Activated B cell treated with CpG ODN at 0.5 μM for 24 hours (primary cell): ENCODE results near the gene DLGAP4. TPM values are rescaled to one million over a fixed set of nuclear protein-coding genes. Genes with fewer than 3 reads are reported as not detected.

Experiments used
- ATAC-seq: fragments of 200-7000 bp; cut with Tn5 transposase; one replicate; pipeline ENCODE4 v1.10.0; 2021; ENCODE audit warnings: low read depth, mild to moderate bottlenecking, moderate library complexity
- CTCF ChIA-PET: fragments of 350-600 bp; sonication (Branson Sonifier 250); formaldehyde crosslinking; loops from one replicate; lab custom pipeline; 2021; ENCODE audit warnings: antibody characterized with exemption; lab: Charles Lee
- POLR2A ChIA-PET: fragments of 350-600 bp; sonication (Branson Sonifier 250); formaldehyde crosslinking; loops from one replicate; lab custom pipeline; 2021; ENCODE audit warnings: antibody characterized with exemption; lab: Charles Lee
- DNase-seq: peaks from one replicate; pipeline ENCODE4 v3.0.0; 2022
- H3K27ac Mint-ChIP-seq: one replicate; pipeline ENCODE4 v1.8.0; 2020; ENCODE audit warnings: mixed read lengths
- H3K27me3 Mint-ChIP-seq: one replicate; pipeline ENCODE4 v1.8.0; 2021; ENCODE audit warnings: mixed read lengths
- H3K36me3 Mint-ChIP-seq: one replicate; pipeline ENCODE4 v1.8.0; 2021; ENCODE audit warnings: low read depth, mixed read lengths
- H3K4me1 Mint-ChIP-seq: one replicate; pipeline ENCODE4 v1.8.0; 2021; ENCODE audit warnings: mixed read lengths
- H3K4me3 Mint-ChIP-seq: one replicate; pipeline ENCODE4 v1.8.0; 2020; ENCODE audit warnings: mild to moderate bottlenecking, mixed read lengths
- H3K9me3 Mint-ChIP-seq: one replicate; pipeline ENCODE4 v1.8.0; 2020; ENCODE audit warnings: mixed read lengths
- CTCF ChIP-seq: fragments of 200-600 bp; IDR thresholded peaks from one replicate; pipeline ENCODE4 v1.8.0; 2022; ENCODE audit warnings: antibody characterized with exemption, mild to moderate bottlenecking
- intact Hi-C: fragments of 100-400 bp; cut with micrococcal nuclease; formaldehyde crosslinking; loops from one replicate; pipeline ENCODE4 v1.15.1; 2024
- total RNA-seq: library from RNA; stranded (reverse); gene quantifications from 2 replicates; pipeline ENCODE4 v1.2.3, GENCODE V29; 2022

The DLGAP4 gene
- total RNA-seq, 1 donor from 2014 or later, result 38.7 TPM

DNA sequence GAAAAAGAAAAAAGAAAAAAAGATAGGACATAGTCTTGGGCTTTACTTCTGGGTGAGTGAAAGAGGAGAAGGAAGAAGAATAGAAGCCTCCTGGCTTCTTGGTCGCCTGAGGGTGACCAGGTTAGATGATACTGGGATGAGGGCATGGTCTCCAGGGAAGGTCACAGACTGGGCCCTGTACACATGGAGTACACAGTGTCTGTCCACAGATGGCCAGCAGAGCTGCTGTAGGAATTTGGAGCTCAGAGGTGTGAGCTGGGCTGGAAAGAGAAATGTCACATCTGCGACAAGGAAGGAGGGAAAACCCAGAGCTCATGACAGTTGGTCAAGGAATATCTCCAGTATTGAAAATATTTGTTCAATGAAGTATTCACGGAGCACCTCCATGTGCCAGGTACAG is 56.1 kb downstream of the DLGAP4 start:
- DNase-seq (no peak), ATAC-seq (no peak)
- Mint-ChIP-seq H3K9me3 (no peaks in the 10 kb centered on the region), H3K4me3 (no peak overlapping the region), H3K4me1 (no peaks in the 10 kb centered on the region), H3K27ac (no peak overlapping the region), H3K27me3 (peaks cover 17% of the 10 kb centered on the region), H3K36me3 (no peaks in the 10 kb centered on the region)
- TF ChIP-seq CTCF, result no peak
- ChIA-PET POLR2A (interaction anchor here (0.7 kb wide), 1 partner anchor 14 kb away, joined by 7 read pairs; no protein-coding TSS in a partner anchor), CTCF (no interaction called here)
- intact Hi-C loops, result no loop called here

DNA sequence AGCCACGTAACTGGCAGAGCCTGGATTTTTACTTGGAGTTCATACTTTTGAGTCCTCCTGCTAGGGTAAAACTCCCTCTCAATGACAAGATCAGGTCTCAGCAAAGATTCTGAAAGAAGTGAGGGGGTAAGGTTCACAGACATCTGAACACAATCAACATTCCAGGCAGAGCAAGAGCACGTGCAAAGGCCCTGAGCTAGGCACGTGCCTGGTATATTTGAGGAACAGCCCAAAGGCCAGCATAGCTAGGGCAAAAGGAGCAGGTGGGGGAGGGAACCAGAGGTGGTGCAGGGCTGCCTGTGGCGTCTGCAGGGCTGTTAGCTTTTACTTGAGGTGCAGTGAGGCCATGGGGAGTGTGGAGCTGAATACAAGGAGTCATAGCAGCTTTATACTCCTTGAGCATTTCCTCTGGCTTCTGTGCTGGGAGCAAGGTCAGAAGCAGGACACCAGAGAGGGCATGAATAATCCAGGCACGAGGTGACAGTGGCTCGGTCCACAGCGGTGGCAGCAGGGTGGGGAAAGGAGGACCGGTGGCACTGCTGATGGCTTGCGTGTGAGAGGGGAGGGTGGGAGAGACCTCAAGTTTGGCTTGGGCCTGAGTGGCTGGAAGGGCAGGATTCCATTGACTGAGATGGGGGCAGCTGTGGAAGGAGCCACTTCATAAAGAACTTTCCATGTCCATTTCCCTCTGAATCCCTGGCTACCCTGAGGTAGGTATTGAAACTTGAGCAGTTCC is 57.0 kb downstream of the DLGAP4 start:
- no peak overlapping the region for H3K4me3 Mint-ChIP-seq
- intact Hi-C loops, result no loop called here
- H3K27ac Mint-ChIP-seq, result no peak overlapping the region
- peaks cover 14% of the 10 kb centered on the region for H3K27me3 Mint-ChIP-seq
- TF ChIP-seq CTCF, result no peak
- ChIA-PET CTCF (no interaction called here), POLR2A (no interaction called here)
- DNase-seq (no peak), ATAC-seq (no peak)
- H3K4me1 Mint-ChIP-seq, result no peaks in the 10 kb centered on the region
- H3K36me3 Mint-ChIP-seq, result no peaks in the 10 kb centered on the region
- no peaks in the 10 kb centered on the region for H3K9me3 Mint-ChIP-seq

DNA sequence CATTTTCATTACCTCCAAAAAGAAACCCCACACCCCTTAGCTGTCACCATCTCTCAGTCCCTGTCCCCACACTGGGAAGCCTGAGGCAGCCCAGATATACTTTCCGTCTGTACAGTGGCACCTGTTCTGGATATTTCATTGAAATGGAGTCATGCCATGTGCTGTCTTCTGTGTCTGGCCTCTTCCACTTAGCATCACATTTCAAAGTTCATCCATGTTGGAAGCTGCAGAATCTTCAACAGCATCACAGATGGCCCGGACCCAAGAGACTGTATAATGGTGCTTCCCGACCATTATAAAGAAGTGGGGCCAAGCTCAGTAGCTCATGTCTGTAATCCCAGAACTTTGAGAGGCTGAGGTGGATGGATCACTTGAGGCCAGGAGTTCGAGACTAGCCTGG is 58.4 kb downstream of the DLGAP4 start:
- ATAC-seq, result no peak
- ChIA-PET CTCF (no interaction called here), POLR2A (no interaction called here)
- intact Hi-C loops, result no loop called here
- Mint-ChIP-seq H3K9me3 (no peaks in the 10 kb centered on the region), H3K36me3 (no peaks in the 10 kb centered on the region), H3K27me3 (peaks cover 13% of the 10 kb centered on the region), H3K4me1 (no peaks in the 10 kb centered on the region), H3K4me3 (no peak overlapping the region), H3K27ac (no peak overlapping the region)
- no peak for TF ChIP-seq CTCF
- no peak for DNase-seq

DNA sequence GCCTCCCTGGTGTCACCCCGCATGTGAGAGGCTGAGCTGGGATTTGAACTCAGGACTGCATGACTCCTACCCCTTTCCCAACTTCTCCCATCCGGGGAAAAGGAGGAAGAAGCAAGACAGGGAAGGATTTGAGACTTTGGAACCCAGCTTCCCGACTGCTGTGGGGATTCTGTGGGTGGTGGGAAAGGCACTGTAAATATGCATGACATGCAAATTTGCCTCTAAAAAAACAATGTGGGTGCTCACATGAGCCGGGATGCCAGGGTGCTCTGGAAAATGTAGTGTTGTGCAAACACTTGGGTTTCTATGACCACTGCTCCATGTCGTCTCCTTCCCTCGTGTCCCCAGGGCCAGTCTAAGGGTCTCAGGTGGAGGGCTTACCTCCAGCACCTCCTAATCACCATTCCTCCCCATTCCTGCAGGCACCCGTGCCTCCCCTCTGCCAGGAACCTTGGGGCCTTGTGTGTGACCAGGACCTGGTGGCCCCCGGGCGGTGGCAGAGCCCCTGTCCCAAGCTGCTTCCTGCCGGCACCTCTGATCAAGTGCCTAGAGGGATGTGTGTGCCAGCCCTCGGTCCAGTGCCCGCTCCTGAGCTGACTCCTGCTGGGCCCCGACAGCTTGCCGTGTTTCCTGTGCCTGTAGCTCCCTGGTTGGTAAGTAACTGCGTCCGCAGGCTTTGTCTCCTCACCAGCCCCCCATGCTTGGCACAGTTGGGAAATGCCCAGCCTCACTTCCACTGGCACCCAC is 60.7 kb downstream of the DLGAP4 start:
- DNase-seq, result no peak
- H3K4me3 Mint-ChIP-seq, result no peak overlapping the region
- ATAC-seq, result no peak
- ChIA-PET POLR2A (no interaction called here), CTCF (no interaction called here)
- H3K9me3 Mint-ChIP-seq, result no peaks in the 10 kb centered on the region
- peaks cover 17% of the 10 kb centered on the region for H3K27me3 Mint-ChIP-seq
- no peak for TF ChIP-seq CTCF
- intact Hi-C loops, result no loop called here
- H3K4me1 Mint-ChIP-seq, result no peaks in the 10 kb centered on the region
- H3K27ac Mint-ChIP-seq, result no peak overlapping the region
- no peaks in the 10 kb centered on the region for H3K36me3 Mint-ChIP-seq

- intact Hi-C loops, result no loop called here
- Mint-ChIP-seq H3K9me3 (no peaks in the 10 kb centered on the region), H3K27ac (no peak overlapping the region), H3K4me1 (no peaks in the 10 kb centered on the region), H3K36me3 (no peaks in the 10 kb centered on the region), H3K4me3 (no peak overlapping the region), H3K27me3 (peaks cover 17% of the 10 kb centered on the region)
- CTCF ChIA-PET, result no interaction called here
- no peak for ATAC-seq
- POLR2A ChIA-PET, result no interaction called here
- no peak for TF ChIP-seq CTCF
- no peak for DNase-seq
Measured at GRCh38 chr20:36367370-36367745, 61.2 kb downstream of the DLGAP4 start.
